ENCODE measurements around the gene ZNF883.

DNA sequence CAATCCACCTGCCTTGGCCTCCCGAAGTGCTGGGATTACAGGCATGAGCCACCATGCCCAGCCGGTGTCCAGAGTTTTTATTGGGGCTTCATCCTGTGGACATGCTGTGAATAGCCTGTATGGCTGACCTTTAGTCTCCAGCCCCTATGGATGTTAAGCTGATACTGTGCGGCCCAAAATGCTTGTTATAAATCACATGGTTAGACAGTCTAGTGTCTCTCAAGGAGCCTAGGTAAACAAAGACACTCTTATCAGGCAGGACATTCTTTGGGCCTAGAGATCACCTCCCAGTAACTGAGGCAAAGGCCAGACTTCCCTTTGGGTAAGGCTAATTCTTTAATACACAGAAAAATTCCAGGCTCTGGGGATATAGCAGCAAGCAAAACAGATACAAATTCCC is 99.4 kb downstream of the ZNF883 start:
- TF ChIP-seq CTCF (IDR thresholded peaks at IDR 0.05; ENCODE audit: extremely low read depth in 1 of 2, insufficient read depth in 1 of 2, low read depth in 1 of 2, low read length in 2 of 2) (no peak), EZH2 (IDR thresholded peaks at IDR 0.05; ENCODE audit: borderline replicate concordance, low read depth, low read length, severe bottlenecking) (no peak), POLR2AphosphoS5 (IDR thresholded peaks at IDR 0.05; ENCODE audit: insufficient read depth, low read depth, low read length) (no peak), POLR2A (IDR thresholded peaks at IDR 0.05; ENCODE audit: low read depth, low read length) (no peak), MAX (IDR thresholded peaks at IDR 0.05; ENCODE audit: insufficient read depth, insufficient read length) (no peak), JUN (IDR thresholded peaks at IDR 0.05; ENCODE audit: borderline replicate concordance, insufficient read depth, insufficient read length, low read depth) (no peak)

Measured in endothelial cell of umbilical vein (primary cell).